HepG2 (cell line): ENCODE results near the gene MZF1. TPM values are rescaled to one million over a fixed set of nuclear protein-coding genes. Genes with fewer than 3 reads are reported as not detected.
A peak's percentile ranks its signal among the peaks of the same experiment; 100 is the strongest.

Experiments
- ATF7-NPFF ChIP-seq: sonication (generic); formaldehyde crosslinking; IDR thresholded peaks from 2 replicates; pipeline ENCODE4 v1.8.1; 2023; ENCODE audit warnings: mild to moderate bottlenecking, low read depth, missing genetic modification reagents, moderate library complexity
- CBFB ChIP-seq: sonication (generic); formaldehyde crosslinking; IDR thresholded peaks from 2 replicates; pipeline ENCODE4 v1.4.0; 2020; ENCODE audit warnings: missing genetic modification reagents
- FOXM1 ChIP-seq: sonication (generic); formaldehyde crosslinking; IDR thresholded peaks from 2 replicates; pipeline ENCODE4 v1.5.0; 2020; ENCODE audit warnings: missing genetic modification reagents
- GTF3A ChIP-seq: sonication (generic); formaldehyde crosslinking; conservative IDR thresholded peaks from 2 replicates; pipeline ENCODE4 v1.4.0; 2020; ENCODE audit warnings: mild to moderate bottlenecking, missing genetic modification reagents
- HNRNPL ChIP-seq: fragments of 200-400 bp; formaldehyde crosslinking; IDR thresholded peaks from 2 replicates; pipeline ENCODE4 v1.6.1; 2017; ENCODE audit warnings: mild to moderate bottlenecking, low read depth, low read length
- IKZF4 ChIP-seq: sonication (generic); formaldehyde crosslinking; IDR thresholded peaks from 2 replicates; pipeline ENCODE4 v1.5.1; 2020; ENCODE audit warnings: borderline replicate concordance, mild to moderate bottlenecking, low read depth, missing genetic modification reagents; ENCODE audit errors: not compliant biosample characterization
- KLF13 ChIP-seq: sonication (generic); formaldehyde crosslinking; IDR thresholded peaks from 2 replicates; pipeline ENCODE4 v1.4.0; 2020; ENCODE audit warnings: mild to moderate bottlenecking, missing genetic modification reagents
- MLLT10 ChIP-seq: sonication (generic); formaldehyde crosslinking; IDR thresholded peaks from 2 replicates; pipeline ENCODE4 v1.4.0; 2020; ENCODE audit warnings: missing genetic modification reagents
- NFKB2 ChIP-seq: sonication (generic); formaldehyde crosslinking; IDR thresholded peaks from 2 replicates; pipeline ENCODE4 v1.4.0; 2020; ENCODE audit warnings: missing genetic modification reagents, borderline replicate concordance
- PPARG ChIP-seq: conservative IDR thresholded peaks from 2 replicates; pipeline ENCODE4 v1.6.1; 2016; ENCODE audit warnings: missing biosample characterization, missing genetic modification reagents
- SALL2 ChIP-seq: sonication (generic); formaldehyde crosslinking; IDR thresholded peaks from 2 replicates; pipeline ENCODE4 v1.8.1; 2023; ENCODE audit warnings: mild to moderate bottlenecking, missing genetic modification reagents, inconsistent platforms
- ZNF17 ChIP-seq: sonication (generic); formaldehyde crosslinking; IDR thresholded peaks from 2 replicates; pipeline ENCODE4 v1.5.0; 2020; ENCODE audit warnings: mild to moderate bottlenecking, missing genetic modification reagents
- ZNF280B ChIP-seq: sonication (generic); formaldehyde crosslinking; IDR thresholded peaks from 2 replicates; pipeline ENCODE4 v1.5.0; 2020; ENCODE audit warnings: missing genetic modification reagents, mild to moderate bottlenecking, borderline replicate concordance
- ZNF557 ChIP-seq: sonication (generic); formaldehyde crosslinking; IDR thresholded peaks from 2 replicates; pipeline ENCODE4 v1.4.0; 2020; ENCODE audit warnings: missing genetic modification reagents
- ZNF670 ChIP-seq: sonication (generic); formaldehyde crosslinking; IDR thresholded peaks from 2 replicates; pipeline ENCODE4 v1.8.0; 2022; ENCODE audit warnings: mild to moderate bottlenecking, missing genetic modification reagents, borderline replicate concordance
- ZNF776 ChIP-seq: sonication (generic); formaldehyde crosslinking; IDR thresholded peaks from 2 replicates; pipeline ENCODE4 v1.4.0; 2020; ENCODE audit warnings: mild to moderate bottlenecking, missing genetic modification reagents
- ZSCAN30 ChIP-seq: sonication (generic); formaldehyde crosslinking; IDR thresholded peaks from 2 replicates; pipeline ENCODE4 v1.5.0; 2020; ENCODE audit warnings: mild to moderate bottlenecking, missing genetic modification reagents
- ZSCAN9 ChIP-seq: IDR thresholded peaks from 2 replicates; pipeline ENCODE4 v1.6.1; 2016; ENCODE audit warnings: borderline replicate concordance
- polyA plus RNA-seq, 8 experiments: library from polyadenylated mRNA; depleted of rRNA in 3 of 8; stranded (reverse) in 7 of 8; unstranded in 1 of 8; fragments of >200 nt; fragmentation: Illumina TruSeq in 4 of 8; extraction: Trizol in 4 of 8; gene quantifications; 2 replicates each; pipeline versions ENCODE4 v1.2.1 to v1.2.3, GENCODE V29; 2011 to 2016; ENCODE audit warnings: low read depth in 4 of 8, missing spikeins in 1 of 8, mixed read lengths in 1 of 8; ENCODE audit not compliant: insufficient read depth in 1 of 8
- total RNA-seq, 5 experiments: library from RNA; depleted of rRNA; stranded (reverse); fragments of >200 nt; fragmentation: Illumina TruSeq; extraction: Trizol; gene quantifications; 2 replicates each; pipeline ENCODE4 v1.2.3, GENCODE V29; 2016; ENCODE audit warnings: low read depth in 1 of 5
- TF ChIP-seq, protein P1 (sequence below): IDR thresholded peaks from 2 replicates; pipeline ENCODE4 v1.6.1; 2016
- TF ChIP-seq, protein P2 (sequence below): sonication (generic); formaldehyde crosslinking; conservative IDR thresholded peaks from 2 replicates; pipeline ENCODE4 v1.4.0; 2020; ENCODE audit warnings: mild to moderate bottlenecking, missing genetic modification reagents, moderate library complexity
- TF ChIP-seq, protein P3 (sequence below): sonication (generic); formaldehyde crosslinking; IDR thresholded peaks from 2 replicates; pipeline ENCODE4 v1.5.0; 2020; ENCODE audit warnings: missing genetic modification reagents
- TF ChIP-seq, protein P4 (sequence below): sonication (generic); formaldehyde crosslinking; IDR thresholded peaks from 2 replicates; pipeline ENCODE4 v1.4.0; 2020; ENCODE audit warnings: missing genetic modification reagents, low read depth, mild to moderate bottlenecking, borderline replicate concordance

MZF1 gene
- total and polyA plus RNA-seq, 2 of the 13 experiments (the other 11 are each of a cell fraction or from before 2014, with no cell fraction given), result 3.1 to 8.1 TPM

DNA sequence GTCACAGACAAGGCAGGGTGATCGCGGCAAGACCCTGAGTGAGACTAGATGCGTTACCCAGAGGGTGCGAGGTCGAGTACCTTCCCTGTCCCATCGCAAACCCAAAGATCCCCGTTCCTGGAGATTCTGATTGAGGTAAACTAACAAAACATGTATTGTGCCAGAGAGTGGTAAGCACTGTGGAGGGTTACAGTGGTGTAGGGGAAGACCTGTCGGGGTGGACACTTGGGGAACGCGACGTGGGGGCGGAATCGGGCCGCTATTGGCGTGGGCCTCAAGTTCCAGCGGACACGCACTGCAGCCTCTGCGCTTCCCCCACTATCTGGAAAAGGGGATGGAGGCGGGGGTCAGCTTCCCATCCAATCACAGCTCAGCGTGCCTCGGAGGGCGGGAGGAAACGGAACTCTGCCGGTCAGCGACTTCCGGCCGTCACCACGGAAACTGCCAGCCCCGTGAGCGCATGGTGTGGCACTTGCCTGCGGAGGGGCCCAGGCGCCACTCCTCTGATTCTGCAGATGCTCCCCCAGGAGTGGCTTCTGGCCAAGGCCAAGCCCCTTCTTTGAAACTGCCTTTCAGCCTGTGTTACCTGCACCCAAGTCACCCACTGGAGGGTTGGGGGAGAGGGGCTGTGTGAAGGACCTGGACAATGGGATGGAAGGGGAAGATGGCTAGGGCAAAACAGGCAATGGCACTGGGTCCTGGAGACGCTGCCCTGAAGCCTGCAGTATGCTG lies 13.7 kb downstream of the MZF1 start (continued):
- TF ChIP-seq, protein P1, sequence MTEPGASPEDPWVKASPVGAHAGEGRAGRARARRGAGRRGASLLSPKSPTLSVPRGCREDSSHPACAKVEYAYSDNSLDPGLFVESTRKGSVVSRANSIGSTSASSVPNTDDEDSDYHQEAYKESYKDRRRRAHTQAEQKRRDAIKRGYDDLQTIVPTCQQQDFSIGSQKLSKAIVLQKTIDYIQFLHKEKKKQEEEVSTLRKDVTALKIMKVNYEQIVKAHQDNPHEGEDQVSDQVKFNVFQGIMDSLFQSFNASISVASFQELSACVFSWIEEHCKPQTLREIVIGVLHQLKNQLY, result no peak
- TF ChIP-seq, protein P2, sequence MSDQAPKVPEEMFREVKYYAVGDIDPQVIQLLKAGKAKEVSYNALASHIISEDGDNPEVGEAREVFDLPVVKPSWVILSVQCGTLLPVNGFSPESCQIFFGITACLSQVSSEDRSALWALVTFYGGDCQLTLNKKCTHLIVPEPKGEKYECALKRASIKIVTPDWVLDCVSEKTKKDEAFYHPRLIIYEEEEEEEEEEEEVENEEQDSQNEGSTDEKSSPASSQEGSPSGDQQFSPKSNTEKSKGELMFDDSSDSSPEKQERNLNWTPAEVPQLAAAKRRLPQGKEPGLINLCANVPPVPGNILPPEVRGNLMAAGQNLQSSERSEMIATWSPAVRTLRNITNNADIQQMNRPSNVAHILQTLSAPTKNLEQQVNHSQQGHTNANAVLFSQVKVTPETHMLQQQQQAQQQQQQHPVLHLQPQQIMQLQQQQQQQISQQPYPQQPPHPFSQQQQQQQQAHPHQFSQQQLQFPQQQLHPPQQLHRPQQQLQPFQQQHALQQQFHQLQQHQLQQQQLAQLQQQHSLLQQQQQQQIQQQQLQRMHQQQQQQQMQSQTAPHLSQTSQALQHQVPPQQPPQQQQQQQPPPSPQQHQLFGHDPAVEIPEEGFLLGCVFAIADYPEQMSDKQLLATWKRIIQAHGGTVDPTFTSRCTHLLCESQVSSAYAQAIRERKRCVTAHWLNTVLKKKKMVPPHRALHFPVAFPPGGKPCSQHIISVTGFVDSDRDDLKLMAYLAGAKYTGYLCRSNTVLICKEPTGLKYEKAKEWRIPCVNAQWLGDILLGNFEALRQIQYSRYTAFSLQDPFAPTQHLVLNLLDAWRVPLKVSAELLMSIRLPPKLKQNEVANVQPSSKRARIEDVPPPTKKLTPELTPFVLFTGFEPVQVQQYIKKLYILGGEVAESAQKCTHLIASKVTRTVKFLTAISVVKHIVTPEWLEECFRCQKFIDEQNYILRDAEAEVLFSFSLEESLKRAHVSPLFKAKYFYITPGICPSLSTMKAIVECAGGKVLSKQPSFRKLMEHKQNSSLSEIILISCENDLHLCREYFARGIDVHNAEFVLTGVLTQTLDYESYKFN (CRISPR knock-in tag), result no peak; the same call in 1 of the 2 replicates
- TF ChIP-seq SALL2 (CRISPR knock-in tag) (no peak), NFKB2 (CRISPR knock-in tag) (no peak), ZNF557 (CRISPR knock-in tag) (no peak), ZNF776 (CRISPR knock-in tag) (0 out of 2 replicates have a peak, but pooled peaks have one; percentile 35), ATF7-NPFF (CRISPR knock-in tag) (peak; percentile 60), CBFB (CRISPR knock-in tag) (peak; percentile 42; the same call in 1 of the 2 replicates), GTF3A (CRISPR knock-in tag) (peak; percentile 89; the same call in 1 of the 2 replicates), ZSCAN9 (CRISPR knock-in tag) (peak; percentile 73; the same call in 1 of the 2 replicates), FOXM1 (CRISPR knock-in tag) (no peak), IKZF4 (CRISPR knock-in tag) (peak; percentile 75), ZSCAN30 (CRISPR knock-in tag) (peak; percentile 66; the same call in 1 of the 2 replicates), MLLT10 (no peak), ZNF17 (CRISPR knock-in tag) (no peak), ZNF280B (CRISPR knock-in tag) (peak; percentile 96), ZNF670 (CRISPR knock-in tag) (peak; percentile 82), HNRNPL (peak; percentile 26; the same call in 1 of the 2 replicates), KLF13 (CRISPR knock-in tag) (no peak), PPARG (CRISPR knock-in tag) (0 out of 2 replicates have a peak, but pooled peaks have one; percentile 34)
- TF ChIP-seq, protein P3, sequence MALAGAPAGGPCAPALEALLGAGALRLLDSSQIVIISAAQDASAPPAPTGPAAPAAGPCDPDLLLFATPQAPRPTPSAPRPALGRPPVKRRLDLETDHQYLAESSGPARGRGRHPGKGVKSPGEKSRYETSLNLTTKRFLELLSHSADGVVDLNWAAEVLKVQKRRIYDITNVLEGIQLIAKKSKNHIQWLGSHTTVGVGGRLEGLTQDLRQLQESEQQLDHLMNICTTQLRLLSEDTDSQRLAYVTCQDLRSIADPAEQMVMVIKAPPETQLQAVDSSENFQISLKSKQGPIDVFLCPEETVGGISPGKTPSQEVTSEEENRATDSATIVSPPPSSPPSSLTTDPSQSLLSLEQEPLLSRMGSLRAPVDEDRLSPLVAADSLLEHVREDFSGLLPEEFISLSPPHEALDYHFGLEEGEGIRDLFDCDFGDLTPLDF (CRISPR knock-in tag), result no peak; the same call in 1 of the 2 replicates
- TF ChIP-seq, protein P4, sequence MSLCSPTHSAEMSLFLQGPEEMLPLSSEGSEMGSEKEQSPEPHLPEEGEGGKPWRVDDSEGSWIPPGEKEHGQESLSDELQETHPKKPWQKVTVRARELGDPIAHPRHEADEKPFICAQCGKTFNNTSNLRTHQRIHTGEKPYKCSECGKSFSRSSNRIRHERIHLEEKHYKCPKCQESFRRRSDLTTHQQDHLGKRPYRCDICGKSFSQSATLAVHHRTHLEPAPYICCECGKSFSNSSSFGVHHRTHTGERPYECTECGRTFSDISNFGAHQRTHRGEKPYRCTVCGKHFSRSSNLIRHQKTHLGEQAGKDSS, result 0 out of 2 replicates have a peak, but pooled peaks have one; percentile 83
